HG03095 (cell line): ENCODE measurements around the gene TOB2.

ENCODE experiments used
- ATAC-seq: cut with Tn5 transposase; IDR thresholded peaks from one replicate; pipeline ENCODE4 v1.9.1; 2021; ENCODE audit warnings: moderate library complexity; ENCODE audit not compliant: unreplicated experiment

Gene TOB2, protein sequence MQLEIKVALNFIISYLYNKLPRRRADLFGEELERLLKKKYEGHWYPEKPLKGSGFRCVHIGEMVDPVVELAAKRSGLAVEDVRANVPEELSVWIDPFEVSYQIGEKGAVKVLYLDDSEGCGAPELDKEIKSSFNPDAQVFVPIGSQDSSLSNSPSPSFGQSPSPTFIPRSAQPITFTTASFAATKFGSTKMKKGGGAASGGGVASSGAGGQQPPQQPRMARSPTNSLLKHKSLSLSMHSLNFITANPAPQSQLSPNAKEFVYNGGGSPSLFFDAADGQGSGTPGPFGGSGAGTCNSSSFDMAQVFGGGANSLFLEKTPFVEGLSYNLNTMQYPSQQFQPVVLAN

DNA sequence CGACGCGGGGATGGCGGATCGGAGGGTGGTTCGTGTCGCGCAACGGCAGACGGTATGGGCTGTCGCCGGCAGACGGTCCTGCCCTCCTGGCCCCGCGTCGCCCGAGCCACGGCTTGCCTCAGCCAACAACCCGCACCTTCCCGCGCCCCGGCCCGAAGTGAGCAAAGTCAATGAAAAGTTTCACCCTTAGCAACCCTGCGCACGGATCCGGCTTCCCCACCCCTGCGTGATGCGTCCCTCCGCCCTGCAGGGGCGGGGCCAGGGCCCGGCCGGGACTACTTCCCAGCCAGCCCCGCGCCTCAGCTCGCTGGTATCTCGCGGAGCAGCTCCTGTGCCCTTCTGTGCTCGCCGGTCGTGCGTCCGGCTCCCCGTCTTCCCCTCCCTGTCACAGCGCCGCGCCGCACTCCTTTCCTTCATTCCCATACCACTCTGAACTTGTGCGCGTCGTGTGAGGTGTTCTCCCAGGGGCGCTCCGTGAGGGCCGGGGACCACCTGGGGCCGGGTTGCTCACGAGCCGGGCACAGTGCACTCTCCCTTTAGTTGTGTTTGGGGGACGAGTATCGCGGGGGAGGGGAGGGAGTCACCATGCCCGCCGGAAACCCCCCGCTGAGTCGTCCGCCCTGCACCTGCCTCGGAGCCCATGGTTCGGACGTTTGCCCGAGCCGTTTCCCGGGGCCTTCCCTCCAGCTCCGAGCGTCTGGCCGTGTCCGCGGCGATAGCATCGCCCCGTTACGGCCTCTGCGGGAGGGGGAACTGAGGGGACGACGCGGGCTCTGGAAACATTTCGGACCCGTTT is at the start of gene TOB2:
Gene TOB2 (minus strand): TSS at position 163 of the 796 bp plus-strand sequence. CDS start 9,456 bp downstream, outside the sequence.
- ATAC-seq, result peak; percentile 42

DNA sequence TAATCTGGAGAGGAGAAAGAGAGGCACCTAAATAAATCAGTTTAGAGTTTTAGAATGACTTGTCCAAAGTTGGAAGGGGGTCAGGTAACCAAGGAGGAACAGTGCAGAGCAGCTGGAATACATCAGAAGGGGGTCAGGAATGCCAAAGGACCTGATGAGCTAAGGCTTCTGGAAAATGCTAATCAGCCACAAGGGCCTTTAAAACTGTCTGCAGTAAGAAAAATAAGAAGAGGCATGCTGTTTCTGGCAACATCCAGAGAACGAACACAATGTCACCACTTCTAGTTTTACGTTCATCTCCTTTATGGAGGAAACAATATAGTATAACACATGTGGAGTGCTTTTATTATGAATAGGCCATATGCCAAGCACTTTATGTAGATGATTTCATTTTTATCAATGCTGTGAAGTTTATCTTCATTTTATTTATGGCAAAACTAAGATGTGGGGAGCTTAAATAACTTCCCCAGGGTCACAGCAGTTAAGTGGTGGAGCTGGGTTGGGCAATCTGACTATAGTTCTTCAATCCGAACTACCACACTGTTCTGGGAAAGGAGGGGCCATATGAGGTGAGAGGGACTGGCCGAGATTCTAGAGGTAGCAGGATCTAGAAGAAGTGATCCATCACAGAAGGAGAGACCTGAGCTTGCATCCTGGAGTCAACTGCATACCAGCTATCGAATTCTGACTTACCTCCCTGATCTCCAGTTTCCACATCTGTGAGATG is 44.9 kb upstream of the TOB2 start:
- ATAC-seq, result no peak

DNA sequence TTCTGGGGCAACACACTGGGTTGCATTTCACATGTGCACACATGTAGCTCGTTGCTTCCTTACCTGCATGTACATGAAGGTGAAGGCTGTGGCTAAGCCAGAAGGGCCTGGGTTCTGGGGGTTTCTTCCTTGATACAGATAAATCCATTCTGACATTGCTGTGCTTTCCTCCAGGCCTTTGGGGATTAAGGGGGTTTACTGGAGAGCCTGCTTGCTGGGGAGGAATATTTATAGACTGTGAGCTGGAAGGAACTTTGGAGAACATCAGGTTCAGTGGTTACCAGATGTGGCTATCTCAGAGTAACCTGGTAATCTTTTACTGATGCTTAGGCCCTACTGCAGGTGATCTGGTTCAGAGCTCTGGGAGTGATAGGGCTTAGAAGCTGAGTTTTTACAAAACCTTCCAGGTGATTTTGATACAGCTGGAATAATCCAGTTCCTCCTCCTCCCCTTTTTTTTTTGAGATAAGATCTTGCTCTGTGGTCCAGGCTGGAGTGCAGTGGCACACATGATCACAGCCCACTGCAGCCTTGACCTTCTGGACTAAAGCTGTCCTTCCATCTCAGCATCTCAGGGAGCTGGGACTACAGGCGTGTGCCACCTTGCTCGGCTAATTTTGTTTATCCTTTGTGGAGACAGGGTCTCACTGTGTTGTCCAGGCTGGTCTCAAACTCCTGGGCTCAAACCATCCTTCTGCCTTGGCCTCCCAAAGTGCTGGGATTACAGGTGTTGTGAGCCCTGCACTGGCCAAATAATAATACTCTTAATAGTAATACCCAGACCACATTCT is 42.2 kb upstream of the TOB2 start:
- ATAC-seq, result no peak

DNA sequence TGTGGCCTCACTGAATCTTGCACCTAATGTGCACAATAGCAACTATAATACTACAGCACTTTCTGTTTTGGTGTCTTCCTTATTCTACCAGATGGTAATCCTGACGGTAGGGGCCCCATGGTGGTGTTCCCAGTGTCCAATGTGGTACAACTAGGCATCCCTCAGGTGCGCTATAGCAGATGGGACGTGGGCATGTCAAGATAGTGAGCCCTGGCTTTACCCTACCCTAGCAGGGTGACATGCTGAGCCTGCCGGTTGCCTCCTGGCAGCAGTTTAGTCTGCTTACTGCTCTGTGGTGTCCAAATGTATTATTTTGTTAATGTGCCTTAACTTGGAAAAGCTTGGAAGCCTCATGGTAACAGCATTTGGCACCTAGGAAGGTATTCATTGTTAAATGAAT is 41.5 kb upstream of the TOB2 start:
- no peak for ATAC-seq

DNA sequence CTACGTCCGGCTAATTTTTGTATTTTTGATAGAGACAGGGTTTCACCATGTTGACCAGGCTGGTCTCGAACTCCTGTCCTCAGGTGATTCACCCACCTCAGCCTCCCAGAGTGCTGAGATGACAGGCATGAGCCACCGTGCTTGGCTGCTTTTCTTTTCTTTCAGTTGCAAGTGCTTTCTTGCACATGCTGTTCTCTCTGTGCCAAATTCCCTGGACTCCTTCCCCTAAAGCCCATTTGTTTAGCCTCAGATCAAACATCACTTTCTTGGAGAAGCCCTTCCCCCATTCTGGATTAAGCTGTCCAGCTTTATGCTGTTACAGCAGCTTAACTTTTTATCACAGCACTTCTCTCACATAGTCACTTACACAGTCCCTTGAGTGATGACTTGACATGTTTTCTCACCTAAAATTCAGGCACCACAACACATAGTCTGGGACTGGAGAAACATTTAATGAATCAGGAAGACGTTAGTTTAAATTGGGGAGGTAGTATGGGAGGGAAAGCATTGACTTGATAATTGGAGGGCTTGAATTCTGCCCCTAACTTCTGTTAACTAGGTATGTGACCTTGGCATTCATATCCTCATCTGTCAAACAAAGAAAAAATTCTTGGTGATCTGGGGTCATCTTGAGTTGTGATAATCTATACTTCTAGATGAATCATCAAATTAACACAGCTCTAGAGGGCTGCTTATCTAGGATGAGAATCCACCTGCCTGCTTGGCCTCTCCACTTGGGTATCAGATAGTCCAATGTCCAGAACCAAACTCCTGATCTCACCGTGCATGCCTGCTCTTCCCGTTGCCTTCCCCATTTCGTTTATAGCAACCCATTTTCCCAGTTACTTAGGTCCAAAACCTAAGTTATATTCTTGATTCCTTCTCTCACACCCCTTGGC is 40.7 kb upstream of the TOB2 start:
- no peak for ATAC-seq

DNA sequence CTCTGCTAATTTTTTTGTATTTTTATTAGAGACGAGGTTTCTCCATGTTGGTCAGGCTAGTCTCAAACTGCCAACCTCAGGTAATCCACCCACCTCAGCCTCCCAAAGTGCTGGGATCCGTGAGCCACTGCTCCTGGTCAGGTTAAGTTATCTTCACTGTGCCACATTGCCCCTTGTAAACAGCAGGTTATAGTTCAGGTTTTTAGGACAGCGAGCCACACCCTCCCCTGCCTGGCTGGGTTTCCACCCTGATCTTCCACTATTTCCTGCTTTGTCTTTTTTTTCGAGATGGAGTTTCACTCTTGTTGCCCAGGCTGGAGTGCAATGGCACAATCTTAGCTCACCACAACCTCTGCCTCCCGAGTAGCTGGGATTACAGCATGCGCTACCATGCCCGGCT is 38.4 kb upstream of the TOB2 start:
- no peak for ATAC-seq

DNA sequence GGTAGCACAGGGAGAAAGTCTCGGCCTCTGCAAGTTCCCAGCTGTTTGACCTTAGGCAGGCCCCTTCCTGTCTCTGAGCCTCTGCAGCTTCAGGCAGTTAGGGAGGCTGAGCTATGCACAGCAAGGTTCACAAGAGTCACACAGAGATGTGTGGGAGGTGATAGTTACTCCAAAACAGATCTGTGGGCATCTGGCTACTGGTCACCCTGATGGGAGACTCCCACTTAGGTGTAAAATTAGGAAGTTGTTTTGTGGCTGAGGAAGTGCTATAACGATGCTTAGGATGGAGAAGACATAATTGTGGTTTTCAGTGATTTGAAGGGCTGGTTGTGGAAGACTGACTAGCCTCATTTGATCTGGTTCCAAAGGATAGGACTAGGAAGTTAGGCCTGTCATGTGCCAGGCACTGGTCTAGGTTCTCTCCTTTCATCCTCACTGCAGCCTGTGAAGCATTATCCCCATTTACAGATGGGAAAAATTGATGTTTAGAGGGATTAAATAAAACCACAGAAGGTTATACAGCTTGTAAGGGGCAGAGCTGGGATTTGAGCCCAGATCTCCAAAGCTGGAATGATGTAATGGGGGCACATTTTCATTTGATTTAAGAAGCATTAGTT is 35.8 kb upstream of the TOB2 start:
- ATAC-seq, result no peak

DNA sequence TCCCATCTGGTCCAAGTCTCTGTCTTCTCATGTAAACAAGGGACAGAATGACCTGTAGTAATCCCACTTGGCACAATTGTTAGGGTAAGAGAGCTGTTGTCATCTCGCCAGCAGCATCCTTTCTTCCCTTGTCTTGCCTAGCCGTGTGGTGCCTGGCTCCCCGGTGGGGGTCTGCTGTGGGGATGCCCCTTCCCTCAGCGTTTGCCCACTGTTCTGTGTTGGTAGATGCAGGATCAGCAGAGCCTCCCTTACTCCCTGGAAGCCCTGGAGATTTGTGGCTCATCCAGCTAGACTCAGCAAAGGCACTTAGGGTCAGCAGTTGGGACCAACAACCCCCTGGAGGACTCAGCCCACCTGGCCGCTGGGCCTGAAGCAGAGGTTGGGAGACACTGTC is 35.3 kb upstream of the TOB2 start:
- no peak for ATAC-seq

DNA sequence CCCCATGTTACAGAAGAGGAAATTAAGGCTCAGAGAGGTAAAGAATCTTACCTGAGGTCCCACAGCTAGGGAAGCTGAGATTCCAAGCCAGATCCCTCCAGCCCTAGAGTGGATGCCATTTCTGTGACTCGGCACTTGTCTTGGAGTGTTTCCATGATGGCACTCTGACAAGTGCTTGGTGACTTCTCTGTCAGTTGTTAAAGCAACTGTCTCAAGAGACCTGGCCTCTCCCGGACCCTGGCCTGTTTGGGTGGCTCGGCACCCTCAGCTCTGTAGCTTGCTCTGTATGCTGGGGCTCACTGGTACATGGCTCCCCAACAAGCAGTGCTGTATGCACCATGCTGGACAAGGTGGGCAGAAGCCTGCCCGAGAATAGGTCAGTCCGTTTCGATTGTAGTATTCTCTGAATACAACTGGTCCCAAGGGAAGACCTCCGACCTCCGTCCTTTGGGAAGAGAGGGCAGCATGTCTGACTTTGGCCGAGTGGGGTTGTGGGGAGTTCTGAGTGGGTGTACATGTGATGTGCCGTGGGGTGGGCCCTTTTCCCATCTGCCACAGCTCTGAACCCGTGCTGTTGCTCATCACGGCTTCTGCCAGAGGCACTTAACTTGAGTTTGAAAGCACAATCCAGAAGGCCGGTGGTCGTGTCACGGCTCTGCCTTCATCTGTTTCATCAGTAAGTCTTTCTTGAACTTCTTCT is 34.7 kb upstream of the TOB2 start:
- ATAC-seq, result no peak

DNA sequence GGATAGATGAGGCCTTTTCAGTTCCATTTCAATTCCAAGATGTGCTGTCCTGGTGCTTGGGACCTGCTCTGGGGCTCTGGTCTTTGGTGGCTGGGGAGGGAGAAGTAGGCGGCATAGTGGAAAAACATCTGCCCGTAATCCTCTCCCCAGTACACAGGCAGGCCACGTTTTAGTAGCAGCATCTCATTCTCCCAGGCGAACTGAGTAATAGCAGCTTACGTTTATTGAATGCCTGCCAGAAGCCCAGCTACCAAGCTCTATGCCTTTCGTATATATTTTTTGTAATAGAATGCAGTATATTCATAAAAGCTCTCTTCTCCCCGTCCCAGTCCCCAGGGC is 33.8 kb upstream of the TOB2 start:
- ATAC-seq, result no peak

DNA sequence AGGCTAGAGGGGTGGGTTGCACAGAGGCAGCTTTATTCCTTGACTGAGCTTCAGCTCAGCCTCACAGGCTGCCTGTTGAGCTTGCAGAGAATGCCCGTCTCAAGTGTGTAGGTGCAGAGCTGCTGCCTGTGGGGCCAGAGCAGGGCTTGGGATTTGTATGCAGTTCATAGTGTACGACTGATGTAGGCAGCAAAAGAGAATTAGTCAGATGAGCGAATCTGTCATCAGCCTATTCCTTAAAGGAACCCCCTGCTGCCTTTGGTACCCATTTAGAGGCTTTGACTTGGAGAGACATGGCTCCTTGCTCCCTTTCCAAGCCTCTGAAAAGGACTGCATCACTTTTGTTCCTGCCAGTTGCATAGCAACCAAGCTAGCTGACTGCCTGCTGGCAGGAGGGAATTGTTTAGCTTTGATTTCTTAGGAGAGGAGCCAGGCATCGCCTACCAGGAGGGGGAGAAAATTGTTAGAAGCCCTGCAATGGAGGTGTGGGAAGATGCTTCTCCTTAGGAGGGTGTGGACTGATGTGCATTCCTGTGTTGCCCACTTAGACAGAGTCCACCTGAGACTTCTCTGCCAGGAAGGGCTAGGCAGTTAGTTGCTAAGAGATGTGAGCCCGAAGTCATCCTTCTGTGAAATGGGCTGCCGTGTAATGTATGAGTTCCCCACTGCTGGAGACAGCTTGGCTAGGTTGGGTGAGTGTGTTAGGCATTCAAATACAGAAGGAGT is 33.2 kb upstream of the TOB2 start:
- no peak for ATAC-seq

DNA sequence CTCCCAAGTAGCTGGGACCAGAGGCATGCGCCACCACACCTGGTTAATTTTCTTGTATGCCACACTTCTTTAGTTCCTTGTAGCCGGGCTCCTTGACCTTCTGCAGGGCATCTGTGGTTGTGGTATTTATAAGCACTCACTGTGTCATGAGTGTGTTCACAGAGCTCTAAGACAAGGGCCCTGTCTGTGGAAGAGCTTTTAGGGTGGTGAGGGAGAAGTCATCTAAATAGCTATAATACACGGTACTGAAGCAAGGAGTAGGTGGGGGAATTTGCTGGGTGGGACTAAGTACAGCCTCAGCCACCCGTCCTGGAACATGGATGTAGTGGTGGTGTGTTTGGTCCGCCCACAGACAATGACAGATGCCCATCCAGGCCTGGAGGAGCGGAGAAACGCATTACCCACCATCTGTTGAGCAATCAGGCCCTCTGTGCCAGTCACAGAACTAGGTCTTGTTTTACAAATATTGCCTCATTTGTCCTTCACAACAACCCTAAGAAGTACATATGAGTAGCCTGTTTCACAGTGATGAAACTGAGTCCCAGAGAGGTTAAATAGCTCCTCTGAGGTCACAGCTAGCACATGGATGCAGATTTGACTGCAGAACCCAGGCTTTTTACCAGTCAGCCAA is 32.4 kb upstream of the TOB2 start:
- ATAC-seq, result no peak

DNA sequence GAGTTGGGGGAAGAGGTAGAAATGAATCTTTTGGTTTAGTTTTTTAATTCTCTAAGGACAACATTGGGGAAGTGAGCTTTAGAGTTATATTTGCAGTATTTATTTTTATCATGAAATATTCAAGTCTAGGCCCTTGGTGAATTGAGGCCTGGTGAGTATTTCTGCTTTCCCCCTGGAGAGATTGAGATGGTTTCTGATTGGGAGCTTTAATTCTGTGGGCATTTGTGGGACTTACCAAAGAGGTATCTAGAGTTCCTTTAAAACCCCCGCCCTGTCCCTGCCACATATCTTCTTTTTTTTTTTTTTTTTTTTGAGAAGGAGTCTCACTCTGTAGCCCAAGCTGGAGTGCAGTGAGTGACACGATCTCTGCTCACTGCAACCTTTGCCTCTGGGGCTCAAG is 31.9 kb upstream of the TOB2 start:
- ATAC-seq, result no peak

DNA sequence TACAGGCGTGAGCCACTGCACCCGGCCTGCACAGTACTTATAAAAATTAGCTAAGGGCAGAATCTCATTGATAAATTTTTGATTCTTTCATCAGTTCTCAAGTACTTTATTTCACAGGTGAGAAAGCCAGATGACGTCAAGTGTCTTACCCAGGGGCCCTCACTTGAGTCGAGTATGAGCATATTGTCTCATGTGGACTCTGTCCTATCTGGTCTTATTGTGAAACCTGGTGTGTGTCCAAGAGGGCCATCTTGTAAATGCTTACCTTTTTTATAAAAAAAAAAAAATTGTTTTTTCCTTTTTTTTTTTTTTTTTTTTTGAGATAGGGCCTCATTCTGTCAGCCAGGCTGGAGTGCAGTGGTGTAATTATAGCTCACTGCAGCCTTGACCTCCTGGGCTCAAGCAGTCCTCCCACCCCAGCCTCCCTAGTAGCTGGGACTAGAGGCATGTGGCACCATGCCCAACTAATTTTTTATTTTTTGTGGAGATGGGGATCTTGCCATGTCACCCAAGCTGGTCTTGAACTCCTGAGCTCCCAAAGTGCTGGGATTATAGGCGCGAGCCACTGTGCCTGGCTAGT is 28.4 kb upstream of the TOB2 start:
- ATAC-seq, result no peak

DNA sequence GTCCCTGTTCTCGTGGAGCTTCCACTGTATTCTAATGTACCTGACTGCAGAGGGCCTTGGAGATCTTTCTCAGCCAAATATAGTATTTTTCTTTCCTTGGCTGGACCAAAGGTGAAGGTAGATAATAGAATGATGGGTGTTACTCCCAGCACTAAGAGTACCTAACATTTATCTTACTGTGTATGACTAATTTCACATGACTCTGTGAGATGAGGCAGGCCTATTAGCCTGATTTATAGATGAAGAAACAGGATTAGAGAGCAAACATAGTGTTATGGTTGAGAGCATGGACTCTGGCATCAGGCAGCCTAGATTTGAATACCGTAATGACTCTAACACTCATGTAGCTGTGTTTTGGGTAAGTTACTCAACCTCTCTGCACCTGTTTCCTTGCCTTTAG is 25.0 kb upstream of the TOB2 start:
- ATAC-seq, result no peak

DNA sequence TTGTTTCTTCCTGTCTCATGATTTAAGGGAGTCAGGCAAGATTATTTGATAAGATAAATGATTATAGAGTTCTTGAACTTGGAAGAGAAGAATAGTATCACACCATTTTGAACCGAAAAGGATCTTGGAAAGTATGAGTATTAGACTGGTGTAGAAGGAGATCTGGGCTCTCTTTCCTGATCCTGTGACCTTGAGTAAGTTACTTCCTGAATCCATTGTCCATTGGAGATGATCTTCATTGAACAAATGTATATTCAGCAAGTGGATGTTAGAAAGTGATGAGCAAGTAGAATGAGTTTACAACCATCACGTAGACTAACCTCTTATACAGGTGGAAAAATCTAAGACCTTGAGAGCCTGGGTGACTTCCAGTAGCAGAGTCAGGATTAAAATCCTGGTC is 24.3 kb upstream of the TOB2 start:
- no peak for ATAC-seq

DNA sequence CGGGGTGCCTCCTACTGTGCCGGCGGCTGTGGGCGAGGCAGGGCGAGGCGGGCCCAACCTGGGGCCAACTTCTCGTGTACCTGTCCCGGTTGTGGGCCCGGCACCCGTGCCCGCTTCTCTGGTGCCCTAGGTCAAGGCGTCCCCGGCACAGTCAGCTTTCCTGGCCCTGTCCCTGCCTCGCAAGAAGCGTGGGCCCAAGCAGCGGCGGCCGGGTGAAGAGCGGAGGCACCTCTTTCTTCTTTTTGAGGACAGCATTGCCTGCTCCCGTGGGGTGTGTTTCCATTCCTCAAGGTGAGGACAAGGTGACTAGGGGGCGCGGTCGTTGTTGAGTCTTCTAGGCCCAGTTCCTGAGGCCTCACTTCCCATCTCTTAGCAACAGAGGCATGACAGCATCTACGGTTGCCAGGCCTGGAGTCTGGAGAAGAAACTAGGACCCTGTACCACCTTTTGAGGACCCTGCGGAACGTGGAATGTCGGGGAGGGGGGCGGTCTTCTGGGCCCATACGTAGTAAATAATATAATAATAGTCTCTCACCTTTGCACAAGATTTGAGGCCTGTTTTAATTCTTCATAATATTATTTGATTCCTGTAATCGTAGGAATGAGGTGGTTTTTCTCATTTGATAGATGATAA is 22.7 kb upstream of the TOB2 start:
- peak; percentile 6 for ATAC-seq
